Activated T-cell treated with anti-CD3 and anti-CD28 coated beads for 4 hours (primary cell): ENCODE measurements around the gene ZNF75A.
"Not testable (repeated sequence)": the region's sequence is repeated elsewhere in the genome, so short reads cannot be mapped to it uniquely, and the experiment has no call there.

Source experiments
- DNase-seq: peaks from one replicate; pipeline ENCODE4 v3.0.0-alpha.2; 2020

The ZNF75A gene

DNA sequence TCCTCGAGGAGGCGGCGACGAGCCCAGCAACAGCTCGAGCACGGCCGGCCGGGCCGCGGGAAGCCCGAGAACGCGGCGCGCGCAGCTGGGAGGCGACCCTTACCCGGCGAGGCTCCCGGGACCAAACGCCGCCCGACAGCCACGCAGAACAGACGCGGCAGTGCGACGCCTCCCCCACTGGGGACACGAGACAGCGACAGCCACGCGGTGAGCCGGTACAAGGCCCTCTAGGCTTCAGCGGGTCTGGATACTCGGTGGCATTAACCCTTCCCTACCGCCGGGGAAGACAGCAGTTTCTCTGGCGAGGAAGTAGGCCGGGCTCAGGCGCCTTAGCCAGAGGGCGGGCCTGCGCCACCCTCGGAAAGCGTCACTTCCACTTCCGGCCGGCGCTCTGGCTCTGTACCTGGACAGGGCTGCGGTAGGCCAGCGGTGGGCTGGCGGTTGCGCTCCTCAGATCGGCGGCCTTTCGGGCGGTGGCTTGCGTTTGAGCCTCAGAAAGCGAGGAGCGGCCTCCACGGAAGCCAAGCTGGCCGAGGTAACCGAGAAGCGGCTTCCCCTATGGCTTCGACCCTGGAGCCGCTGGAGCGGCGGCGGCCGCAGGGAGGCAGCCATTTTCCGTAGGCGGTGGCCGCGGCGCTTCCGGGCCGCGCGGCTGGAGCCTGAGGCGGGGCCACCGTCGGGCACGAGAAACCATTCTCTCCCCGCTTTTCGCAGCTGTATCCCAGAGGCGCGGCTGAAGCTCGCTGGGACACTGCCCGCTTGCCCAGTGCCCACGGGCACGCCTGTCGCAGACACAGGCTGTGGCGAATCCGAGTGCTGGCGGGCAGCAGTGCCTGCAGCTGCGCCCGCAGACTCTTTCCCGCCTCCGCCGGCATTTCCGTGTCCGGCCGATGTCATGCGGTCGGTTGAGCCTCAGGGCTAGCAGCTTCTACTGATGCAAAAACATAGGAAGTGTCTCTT, at the start of gene ZNF75A, which contains the start of gene TIGD7:
Gene ZNF75A (plus strand): TSS at position 389 of the 960 bp plus-strand sequence. CDS start 2,932 bp downstream, outside the sequence.
Gene TIGD7 (minus strand): TSS at position 322 of the 960 bp plus-strand sequence. CDS start 4,816 bp downstream, outside the sequence.
- peak; percentile 64 for DNase-seq

DNA sequence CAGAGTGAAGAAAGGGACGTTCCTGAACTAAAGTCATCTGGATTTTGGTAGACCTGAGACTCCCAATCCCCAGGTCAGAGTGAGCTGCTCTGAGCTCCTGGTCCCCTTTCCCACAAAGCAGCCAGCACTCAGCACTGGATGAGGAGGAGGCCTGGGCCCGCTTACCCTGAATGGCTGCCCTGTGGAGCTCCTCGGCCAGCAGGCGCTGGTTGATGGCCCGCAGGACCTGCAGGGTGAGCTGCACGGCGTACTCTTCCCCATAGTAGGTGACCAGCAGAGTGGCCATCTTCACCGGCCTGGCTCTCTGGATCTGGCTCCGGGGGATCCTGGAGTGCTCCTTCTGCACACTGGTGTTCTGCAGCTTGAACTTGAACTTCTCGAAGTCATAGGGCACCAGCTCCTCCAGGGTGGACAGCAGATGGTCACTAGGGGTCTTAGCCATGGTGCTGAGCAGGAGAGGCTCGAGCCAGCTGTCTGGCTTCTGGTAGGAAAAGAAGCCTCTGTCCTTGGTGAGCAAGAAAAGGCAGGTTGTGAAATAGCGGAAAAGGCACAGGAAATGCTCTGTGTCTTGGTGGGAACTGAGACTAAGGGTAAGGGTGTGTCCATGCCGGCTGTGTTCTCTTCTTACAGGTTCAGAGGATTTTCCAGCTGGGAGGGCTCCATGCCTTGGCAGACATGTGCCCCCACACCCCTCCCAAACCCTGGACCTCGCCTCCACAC, 49.0 kb upstream of the ZNF75A start, which contains the start of gene MEFV:
Gene MEFV (minus strand): TSS at position 488 of the 720 bp plus-strand sequence. CDS start 46 bp downstream, at position 442.
- no peak for DNase-seq

DNA sequence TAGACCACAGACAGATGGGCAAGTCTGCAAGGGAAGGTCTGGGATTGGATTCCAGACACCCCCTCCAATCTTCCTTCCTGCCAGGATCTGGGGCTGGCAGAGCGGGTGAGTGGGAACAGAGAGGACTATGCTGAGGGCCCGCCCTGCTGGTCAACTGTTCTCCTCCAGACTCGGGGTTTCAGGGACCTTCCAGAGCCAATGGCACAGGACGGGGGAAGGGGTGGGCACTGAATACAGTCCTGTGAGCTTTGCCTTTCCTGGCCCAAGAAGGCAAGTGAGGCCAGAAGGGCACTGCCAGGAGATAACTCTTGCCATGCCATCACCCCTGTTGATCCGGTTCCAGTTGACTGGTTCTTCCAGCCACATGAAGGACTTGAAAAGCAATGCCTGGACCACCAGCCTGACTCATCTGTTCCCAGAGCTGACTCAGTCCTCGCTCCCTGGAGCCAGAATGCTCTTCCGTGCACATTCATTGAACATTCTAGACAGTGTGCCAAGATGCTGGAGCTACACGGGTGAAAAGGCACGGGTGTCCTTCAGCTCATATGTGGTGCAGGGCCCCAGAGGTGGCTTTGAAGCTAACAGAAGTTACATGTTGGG, 48.3 kb upstream of the ZNF75A start:
- DNase-seq: no peak

DNA sequence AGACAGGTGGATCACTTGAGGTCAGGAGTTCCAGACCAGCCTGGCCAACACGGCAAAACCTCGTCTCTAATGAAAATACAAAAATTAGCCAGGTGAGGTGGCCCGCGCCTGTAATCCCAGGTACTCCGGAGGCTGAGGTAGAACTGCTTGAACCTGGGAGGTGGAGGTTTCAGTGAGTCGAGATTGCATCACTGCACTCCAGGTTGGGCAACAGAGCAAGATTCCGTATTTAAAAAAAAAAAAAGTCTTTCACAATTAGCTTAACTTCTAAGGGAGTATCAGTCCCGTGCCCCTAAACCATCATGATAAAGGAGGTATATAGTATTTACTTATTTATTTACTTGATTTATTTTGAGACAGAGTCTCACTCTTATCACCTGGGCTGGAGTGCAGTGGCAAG, 45.5 kb upstream of the ZNF75A start:
- no peak for DNase-seq

- no peak for DNase-seq
Observed at GRCh38 chr16:3262517-3262916, 42.8 kb upstream of the ZNF75A start.

- DNase-seq: peak; percentile 98
Observed at GRCh38 chr16:3264137-3265036, 40.9 kb upstream of the ZNF75A start.

GRCh38 chr16:3266873-3267537, 38.3 kb upstream of the ZNF75A start:
- DNase-seq: no peak

DNA sequence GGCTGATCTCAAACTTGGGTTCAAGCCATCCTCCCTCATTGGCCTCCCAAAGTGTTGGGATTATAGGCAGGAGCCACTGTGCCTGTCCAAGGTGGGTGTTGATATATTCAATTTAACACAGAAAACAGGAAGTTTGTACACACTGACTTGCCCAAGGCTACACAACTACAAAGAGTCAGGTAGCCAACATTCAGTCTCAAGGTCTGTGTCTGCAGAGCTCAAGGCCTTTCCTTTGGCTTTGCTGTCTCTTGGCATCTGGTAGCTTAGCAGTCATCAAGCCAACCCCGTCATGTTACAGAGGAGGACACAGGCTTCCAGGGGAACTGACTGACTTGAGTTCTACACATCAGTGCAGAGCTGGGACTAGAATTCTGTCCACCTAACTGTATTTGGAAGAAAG, 37.0 kb upstream of the ZNF75A start:
- no peak for DNase-seq

GRCh38 chr16:3270718-3271117, 34.6 kb upstream of the ZNF75A start:
- not testable (repeated sequence) for DNase-seq

- not testable (repeated sequence) for DNase-seq
Observed at GRCh38 chr16:3271281-3271680, 34.0 kb upstream of the ZNF75A start.

GRCh38 chr16:3274490-3274889, 30.8 kb upstream of the ZNF75A start:
- no peak for DNase-seq

GRCh38 chr16:3274947-3275346, 30.4 kb upstream of the ZNF75A start:
- no peak for DNase-seq

GRCh38 chr16:3276679-3277078, 28.6 kb upstream of the ZNF75A start:
- no peak for DNase-seq

DNA sequence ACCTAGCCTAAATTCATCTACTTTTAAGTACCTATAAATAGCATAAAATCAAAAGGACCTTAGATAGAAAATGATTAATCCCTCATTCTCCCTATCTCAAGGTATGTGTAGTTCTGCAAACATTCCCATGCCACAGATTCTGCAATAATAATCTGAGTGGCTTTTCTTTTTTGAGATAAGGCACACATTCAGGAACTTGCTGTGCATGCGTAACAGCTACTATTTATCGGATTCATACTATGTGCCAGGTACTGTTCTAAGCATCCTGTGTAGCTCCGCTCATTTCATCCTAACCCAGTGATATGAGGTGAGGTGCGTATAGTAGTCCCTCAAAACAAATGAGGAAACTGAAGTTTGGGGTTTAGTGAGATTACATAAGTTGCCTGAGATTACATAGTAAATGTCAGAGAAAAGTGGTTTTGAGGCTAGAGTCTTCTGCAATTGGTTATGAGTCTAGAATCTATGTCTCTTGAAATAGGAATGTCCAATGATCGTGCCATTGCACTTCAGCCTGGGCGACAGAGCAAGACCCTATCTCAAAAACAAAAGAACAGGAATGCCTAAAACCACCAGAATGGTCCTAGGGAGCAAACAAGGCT, 24.0 kb upstream of the ZNF75A start:
- no peak for DNase-seq

GRCh38 chr16:3282103-3282729, 23.1 kb upstream of the ZNF75A start:
- DNase-seq: no peak

GRCh38 chr16:3282730-3283542, 22.4 kb upstream of the ZNF75A start, which contains the start of gene ZNF263:
Gene ZNF263 (plus strand): TSS chr16:3283491. CDS start chr16:3283819, 328 bp downstream.
- peak; percentile 91 for DNase-seq

DNA sequence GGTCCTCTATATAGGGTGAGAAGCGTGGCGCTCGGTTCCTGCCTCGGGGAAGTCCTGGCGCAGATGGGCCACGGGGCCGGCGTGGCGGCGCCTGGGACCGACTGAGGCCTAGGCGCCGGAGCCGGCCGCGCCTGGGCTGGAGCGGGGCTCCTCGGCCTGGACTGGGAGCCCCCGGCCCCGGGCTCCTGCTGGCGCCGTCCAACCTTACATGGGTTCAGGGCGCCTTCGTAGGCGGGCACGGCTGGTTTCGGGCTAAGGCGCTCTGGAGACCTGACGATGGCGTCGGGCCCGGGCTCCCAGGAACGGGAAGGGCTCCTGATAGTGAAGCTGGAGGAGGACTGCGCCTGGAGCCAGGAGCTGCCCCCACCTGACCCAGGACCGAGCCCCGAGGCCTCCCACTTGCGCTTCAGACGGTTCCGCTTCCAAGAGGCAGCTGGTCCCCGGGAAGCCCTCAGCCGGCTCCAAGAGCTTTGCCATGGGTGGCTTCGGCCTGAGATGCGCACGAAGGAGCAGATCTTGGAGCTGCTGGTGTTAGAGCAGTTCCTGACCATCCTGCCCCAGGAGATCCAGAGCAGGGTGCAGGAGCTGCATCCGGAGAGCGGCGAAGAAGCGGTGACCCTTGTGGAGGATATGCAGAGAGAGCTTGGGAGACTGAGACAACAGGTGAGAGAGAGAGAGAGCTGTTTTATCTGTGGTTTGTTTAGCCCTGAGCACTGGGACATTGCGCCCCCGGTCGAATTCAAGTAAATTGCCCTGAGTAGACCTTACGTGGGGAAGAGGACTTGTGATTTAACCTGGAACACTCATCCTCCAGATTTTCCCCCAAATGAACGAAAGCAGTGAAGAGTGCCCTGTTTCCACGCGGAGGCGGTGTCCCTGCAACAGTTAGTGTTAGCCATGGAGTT, 21.5 kb upstream of the ZNF75A start:
- DNase-seq: no peak

- no peak for DNase-seq
Observed at GRCh38 chr16:3285131-3285530, 20.2 kb upstream of the ZNF75A start.
